Right ventricle myocardium superior (tissue), 1 donor: ENCODE measurements around the gene KNCN. TPM values are rescaled to one million over a fixed set of nuclear protein-coding genes. Genes with fewer than 3 reads are reported as not detected.
A peak's percentile ranks its signal among the peaks of the same experiment; 100 is the strongest.

Source experiments
- ATAC-seq: fragments of 200-7000 bp; cut with Tn5 transposase; one replicate; pipeline ENCODE4 v1.9.1; 2020; ENCODE audit warnings: mild to moderate bottlenecking; ENCODE audit not compliant: poor library complexity
- DNase-seq: peaks from one replicate; pipeline ENCODE4 v3.0.0-alpha.2; 2020
- intact Hi-C: fragments of 100-400 bp; cut with DNase I; formaldehyde crosslinking; loops from one replicate; pipeline ENCODE4 v1.11.2; 2022
- total RNA-seq: library from RNA; stranded (reverse); fragmentation: NEBNext Ultra II Directional; extraction: Animal tissue kit (Norgen Biotek cat#: 25700); gene quantifications from one replicate; pipeline ENCODE4 v1.2.1, GENCODE V29; 2021
- donor health status: DM: no; HTN: yes; CAD: no; lungs with severe emphysema.

The KNCN gene
- total RNA-seq, 1 donor from 2014 or later = not detected

GRCh38 chr1:46571691-46572225 is 20.3 kb upstream of the KNCN start:
- DNase-seq = no peak
- intact Hi-C loops = no loop called here
- ATAC-seq = no peak

GRCh38 chr1:46569884-46570725 is 18.7 kb upstream of the KNCN start:
- DNase-seq (no peak), ATAC-seq (no peak)
- intact Hi-C loops = no loop called here

- DNase-seq = no peak
- intact Hi-C loops = no loop called here
- no peak for ATAC-seq
Measured at GRCh38 chr1:46569116-46569515, 17.7 kb upstream of the KNCN start.

- ATAC-seq (no peak), DNase-seq (no peak)
- intact Hi-C loops = no loop called here
Measured at GRCh38 chr1:46568461-46568891, 17.0 kb upstream of the KNCN start.

GRCh38 chr1:46563341-46563740 is 11.9 kb upstream of the KNCN start:
- DNase-seq = no peak
- no peak for ATAC-seq
- intact Hi-C loops = no loop called here

GRCh38 chr1:46562498-46562897 is 11.1 kb upstream of the KNCN start:
- no peak for ATAC-seq

GRCh38 chr1:46558966-46559365 is 7.5 kb upstream of the KNCN start:
- intact Hi-C loops = no loop called here
- no peak for DNase-seq
- ATAC-seq = no peak

More at GRCh38 chr1:46562498-46562897, 11.1 kb upstream of the KNCN start:
- DNase-seq = no peak
- intact Hi-C loops = no loop called here

- DNase-seq = no peak
- intact Hi-C loops = no loop called here
- ATAC-seq = no peak
Measured at GRCh38 chr1:46558141-46558963, 6.9 kb upstream of the KNCN start.

- intact Hi-C loops = no loop called here
- no peak for ATAC-seq
- no peak for DNase-seq
Measured at GRCh38 chr1:46557403-46557802, 6.0 kb upstream of the KNCN start.

- ATAC-seq (peak; percentile 29), DNase-seq (no peak)
- intact Hi-C loops = no loop called here
Measured at GRCh38 chr1:46556822-46557221, 5.4 kb upstream of the KNCN start.

- intact Hi-C loops = no loop called here
- ATAC-seq (no peak), DNase-seq (no peak)
Measured at GRCh38 chr1:46555826-46556619, 4.6 kb upstream of the KNCN start.

- DNase-seq (no peak), ATAC-seq (no peak)
- intact Hi-C loops = no loop called here
Measured at GRCh38 chr1:46554597-46555381, 3.3 kb upstream of the KNCN start.

- DNase-seq (no peak), ATAC-seq (no peak)
- intact Hi-C loops = no loop called here
Measured at GRCh38 chr1:46554236-46554596, 2.8 kb upstream of the KNCN start.

- ATAC-seq = no peak
- no peak for DNase-seq
- intact Hi-C loops = no loop called here
Measured at GRCh38 chr1:46553506-46553905, 2.1 kb upstream of the KNCN start.

- intact Hi-C loops = no loop called here
- no peak for DNase-seq
- ATAC-seq = no peak
Measured at GRCh38 chr1:46552357-46553237, 1.1 kb upstream of the KNCN start.

- intact Hi-C loops = no loop called here
- DNase-seq (no peak), ATAC-seq (no peak)
Measured at GRCh38 chr1:46550751-46551231, 656 bp downstream of the KNCN start.
